GM23248 (cell line): ENCODE results near the gene MYH6.

Experiments
- EZH2 ChIP-seq: fragments of 200-600 bp; sonication (generic); IDR thresholded peaks from 2 replicates; pipeline ENCODE4 v1.6.1; 2018; ENCODE audit warnings: antibody characterized with exemption, mild to moderate bottlenecking; ENCODE audit not compliant: insufficient read depth, poor library complexity, severe bottlenecking
- EZH2phosphoT487 ChIP-seq: fragments of 200-600 bp; sonication (generic); IDR thresholded peaks from 2 replicates; pipeline ENCODE4 v1.6.1; 2018; ENCODE audit warnings: antibody characterized with exemption, moderate library complexity, mild to moderate bottlenecking, low read depth; ENCODE audit not compliant: insufficient read depth

DNA sequence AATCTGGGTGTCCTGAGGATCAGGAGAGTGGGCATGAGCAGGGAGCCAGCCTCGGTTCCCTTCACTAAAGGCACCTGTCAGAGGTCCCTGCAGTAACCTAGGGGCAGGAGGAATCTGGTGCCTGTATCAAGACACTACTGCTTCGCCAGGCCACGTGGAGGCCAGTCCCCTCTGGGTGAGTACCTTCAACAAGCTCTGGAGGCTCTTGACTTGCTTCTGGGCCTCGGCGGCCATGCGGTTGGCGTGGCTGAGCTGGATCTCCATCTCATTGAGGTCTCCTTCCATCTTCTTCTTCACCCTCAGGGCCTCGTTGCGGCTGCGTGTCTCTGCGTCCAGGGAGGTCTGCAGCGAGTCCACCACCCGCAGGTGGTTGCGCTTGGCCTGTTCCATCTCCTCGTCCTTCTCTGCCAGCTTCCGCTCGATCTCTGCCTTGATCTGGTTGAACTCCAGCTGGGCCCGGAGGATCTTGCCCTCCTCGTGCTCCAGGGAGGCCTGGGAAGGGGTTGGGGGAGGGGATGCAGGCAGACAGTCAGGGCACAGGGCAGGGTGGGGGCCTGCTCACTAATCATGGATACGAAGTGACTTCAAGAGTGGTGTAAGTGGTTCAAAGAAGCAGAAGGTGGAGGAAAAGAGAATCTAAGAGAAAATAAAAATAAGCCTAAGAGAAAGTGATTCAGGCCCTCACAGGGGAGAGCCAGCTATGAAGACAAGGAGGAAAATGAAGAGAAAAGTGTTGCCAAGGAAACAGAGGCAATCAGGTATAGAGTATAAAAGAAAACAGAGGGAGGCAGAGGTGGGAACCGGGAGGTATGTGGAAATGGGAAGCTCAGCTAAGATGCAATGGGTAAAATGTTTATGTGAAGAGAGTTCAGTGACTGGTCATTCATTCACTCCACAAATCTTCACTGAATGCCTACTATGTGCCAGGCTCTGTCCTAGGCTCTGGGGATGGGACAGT, 8.0 kb upstream of the MYH6 start:
- TF ChIP-seq EZH2phosphoT487 = no peak
- TF ChIP-seq EZH2 = no peak
